Cardiac muscle cell (in vitro differentiated cells and primary cell): ENCODE results near the gene CBY2. TPM values are rescaled to one million over a fixed set of nuclear protein-coding genes. Genes with fewer than 3 reads are reported as not detected.

Experiments used
- DNase-seq, 2 donors: peaks; one replicate each; pipeline versions ENCODE4 v3.0.0 to v3.0.0-alpha.2; 2010 to 2017; ENCODE audit warnings: low read depth in 1 of 2, low spot score in 1 of 2
- H3K27ac ChIP-seq: fragments of 200-600 bp; sonication (generic); 2 replicates; pipeline ENCODE4 v1.5.1; 2016
- H3K27me3 ChIP-seq: fragments of 200-600 bp; sonication (generic); 2 replicates; pipeline ENCODE4 v1.6.0; 2016; ENCODE audit warnings: control low read depth
- H3K36me3 ChIP-seq: fragments of 200-600 bp; sonication (generic); 2 replicates; pipeline ENCODE4 v1.5.1; 2016; ENCODE audit warnings: control low read depth
- H3K4me1 ChIP-seq: fragments of 200-600 bp; sonication (generic); 2 replicates; pipeline ENCODE4 v1.8.1; 2017; ENCODE audit warnings: low read depth, mild to moderate bottlenecking, mixed run types
- H3K4me3 ChIP-seq: fragments of 200-600 bp; sonication (generic); 2 replicates; pipeline ENCODE4 v1.5.1; 2016; ENCODE audit warnings: mild to moderate bottlenecking
- H3K9me3 ChIP-seq: fragments of 200-600 bp; sonication (generic); 2 replicates; pipeline ENCODE4 v1.5.1; 2017; ENCODE audit warnings: low read depth, mild to moderate bottlenecking, control low read depth
- CTCF ChIP-seq: IDR thresholded peaks from 2 replicates; pipeline ENCODE4 v1.5.1; 2012; ENCODE audit warnings: low read depth, mild to moderate bottlenecking, low read length
- polyA plus RNA-seq: library from polyadenylated mRNA; unstranded; fragments of >200 nt; fragmentation: Nextera tagmentation; extraction: Ambion mirVana; gene quantifications from 2 replicates; pipeline ENCODE4 v1.2.1, GENCODE V29; 2016
- total RNA-seq: library from RNA; depleted of rRNA; stranded (reverse); fragments of >200 nt; gene quantifications from 2 replicates; pipeline ENCODE4 v1.2.3, GENCODE V29; 2016

Gene CBY2
- total and polyA plus RNA-seq, 2 experiments from 2014 or later: 0.35 TPM; not detected in 1

- no peak for DNase-seq
- Histone ChIP-seq H3K9me3 (no peaks in the 10 kb centered on the region), H3K4me1 (peaks cover 2% of the 10 kb centered on the region), H3K36me3 (no peaks in the 10 kb centered on the region), H3K27me3 (no peaks in the 10 kb centered on the region), H3K4me3 (no peak overlapping the region), H3K27ac (no peak overlapping the region)
- TF ChIP-seq CTCF: no peak
These were observed 18.4 kb upstream of the CBY2 start for GRCh38 chr13:45683701-45684100.

GRCh38 chr13:45688577-45688976 is 13.5 kb upstream of the CBY2 start:
- no peak for DNase-seq
- Histone ChIP-seq H3K27ac (no peak overlapping the region), H3K27me3 (no peaks in the 10 kb centered on the region), H3K36me3 (no peaks in the 10 kb centered on the region), H3K9me3 (no peaks in the 10 kb centered on the region), H3K4me1 (no peaks in the 10 kb centered on the region), H3K4me3 (no peak overlapping the region)
- TF ChIP-seq CTCF: no peak

GRCh38 chr13:45690636-45691035 is 11.5 kb upstream of the CBY2 start:
- no peak overlapping the region for H3K4me3 ChIP-seq
- H3K27ac ChIP-seq: no peak overlapping the region
- peaks cover 1% of the 10 kb centered on the region for H3K4me1 ChIP-seq
- DNase-seq: no peak
- no peaks in the 10 kb centered on the region for H3K36me3 ChIP-seq
- H3K27me3 ChIP-seq: no peaks in the 10 kb centered on the region
- no peak for TF ChIP-seq CTCF
- no peaks in the 10 kb centered on the region for H3K9me3 ChIP-seq

DNA sequence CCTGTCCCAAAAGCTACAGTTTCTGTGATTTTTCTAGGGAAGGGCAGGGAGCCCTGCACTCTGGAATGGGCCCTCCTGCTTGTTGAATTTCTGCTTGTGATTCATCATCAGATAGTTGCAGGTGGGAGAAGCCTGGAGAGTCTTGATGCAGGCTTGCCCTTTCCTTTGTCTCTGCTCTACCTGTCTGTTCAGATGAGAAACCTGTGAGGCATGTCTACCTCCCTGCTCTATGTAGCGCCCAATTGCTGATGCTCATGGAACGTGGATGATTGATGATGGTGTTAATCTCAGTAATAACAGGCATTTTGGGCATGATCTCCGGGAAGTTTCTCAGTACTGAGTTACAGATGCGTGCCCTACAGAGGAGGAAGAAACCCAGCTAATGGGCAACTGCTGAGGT is 10.9 kb upstream of the CBY2 start:
- Histone ChIP-seq H3K4me1 (peaks cover 4% of the 10 kb centered on the region), H3K27me3 (no peaks in the 10 kb centered on the region), H3K36me3 (no peaks in the 10 kb centered on the region), H3K4me3 (no peak overlapping the region), H3K27ac (no peak overlapping the region), H3K9me3 (no peaks in the 10 kb centered on the region)
- no peak for TF ChIP-seq CTCF
- DNase-seq: no peak

DNA sequence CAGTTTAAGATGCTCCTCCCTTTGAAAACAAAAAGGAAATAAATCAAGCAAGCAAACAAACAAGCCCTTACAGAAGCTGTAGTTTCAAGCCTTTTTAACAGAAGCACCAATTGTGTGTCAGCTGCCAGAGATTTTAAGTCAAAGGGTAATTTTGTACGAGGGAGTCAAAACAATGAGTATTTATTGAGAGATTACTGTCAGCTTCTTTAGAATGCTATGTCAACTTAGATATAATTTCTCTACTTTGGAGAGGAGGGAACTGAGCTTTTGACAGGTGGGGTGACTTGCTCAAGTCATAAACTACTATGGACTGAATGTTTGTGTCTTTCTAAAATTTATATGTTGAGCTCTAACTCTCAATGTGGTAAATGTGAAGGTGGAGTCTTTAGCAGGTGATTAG is 10.5 kb upstream of the CBY2 start:
- H3K27me3 ChIP-seq: no peaks in the 10 kb centered on the region
- H3K4me3 ChIP-seq: no peak overlapping the region
- no peak for DNase-seq
- no peaks in the 10 kb centered on the region for H3K9me3 ChIP-seq
- H3K36me3 ChIP-seq: no peaks in the 10 kb centered on the region
- TF ChIP-seq CTCF: no peak
- peaks cover 4% of the 10 kb centered on the region for H3K4me1 ChIP-seq
- H3K27ac ChIP-seq: no peak overlapping the region

DNA sequence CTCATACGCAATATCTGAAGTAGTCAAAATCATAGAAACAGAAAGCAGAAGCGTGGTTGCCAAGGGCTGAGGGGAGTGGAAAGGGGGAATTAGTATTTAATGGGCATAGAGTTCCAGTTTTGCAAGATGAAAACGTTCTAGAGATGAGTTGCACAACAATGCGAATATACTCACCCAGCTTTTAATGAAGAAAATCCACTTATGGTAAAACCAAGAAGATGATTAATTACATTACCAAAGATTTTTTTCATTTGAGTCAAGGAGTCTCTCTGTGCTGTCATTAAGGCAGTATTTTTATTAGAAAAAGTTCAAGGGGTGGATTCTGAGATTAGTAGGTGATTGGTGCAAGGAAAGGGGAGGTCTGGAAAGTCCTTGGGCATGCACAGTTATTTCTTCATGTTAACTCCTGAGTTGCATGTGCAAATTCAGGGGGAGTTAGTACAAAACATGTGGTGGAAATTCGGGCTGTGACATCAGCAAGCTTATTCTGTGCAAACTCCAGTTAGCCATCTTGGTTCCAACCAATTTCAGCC is 6.9 kb upstream of the CBY2 start:
- H3K36me3 ChIP-seq: no peaks in the 10 kb centered on the region

More for the DNA sequence above, 6.9 kb upstream of the CBY2 start:
- Histone ChIP-seq H3K4me1 (peaks cover 14% of the 10 kb centered on the region), H3K27me3 (no peaks in the 10 kb centered on the region), H3K9me3 (no peaks in the 10 kb centered on the region), H3K27ac (no peak overlapping the region), H3K4me3 (no peak overlapping the region)
- DNase-seq: peak in 1 of 2 donors; percentile 5
- TF ChIP-seq CTCF: no peak
